GM10266 (cell line): Measurements from ENCODE around the gene CDK5RAP2.

ENCODE experiments used
- DNase-seq: peaks from one replicate; pipeline ENCODE4 v3.0.0; 2012; ENCODE audit errors: extremely low spot score
- TF ChIP-seq, protein P1 (sequence below): IDR thresholded peaks from 2 replicates; pipeline ENCODE4 v1.5.1; 2012; ENCODE audit warnings: mild to moderate bottlenecking, low read depth; ENCODE audit not compliant: control insufficient read depth, insufficient read depth; ENCODE audit errors: missing control alignments

The CDK5RAP2 gene

DNA sequence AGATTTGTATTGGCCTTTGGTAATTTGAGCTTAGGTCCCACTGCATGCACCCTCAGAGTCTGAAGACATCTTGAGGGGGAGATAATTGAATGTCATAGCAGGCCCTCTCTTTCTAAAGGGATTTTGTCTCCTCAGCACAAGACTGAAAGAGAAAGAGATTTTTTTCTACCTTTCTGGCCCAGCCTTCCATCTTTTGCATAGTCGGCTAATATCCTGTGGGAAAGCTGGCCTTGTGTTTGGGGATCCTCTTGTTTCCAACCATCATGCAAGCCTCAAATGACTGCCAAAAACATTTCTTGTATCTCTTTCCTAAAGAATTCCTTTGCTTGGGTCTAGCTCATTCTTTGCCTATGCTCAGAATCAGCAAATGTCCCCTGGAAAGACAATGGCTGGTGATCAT lies 42.0 kb upstream of the CDK5RAP2 start:
- TF ChIP-seq, protein P1, sequence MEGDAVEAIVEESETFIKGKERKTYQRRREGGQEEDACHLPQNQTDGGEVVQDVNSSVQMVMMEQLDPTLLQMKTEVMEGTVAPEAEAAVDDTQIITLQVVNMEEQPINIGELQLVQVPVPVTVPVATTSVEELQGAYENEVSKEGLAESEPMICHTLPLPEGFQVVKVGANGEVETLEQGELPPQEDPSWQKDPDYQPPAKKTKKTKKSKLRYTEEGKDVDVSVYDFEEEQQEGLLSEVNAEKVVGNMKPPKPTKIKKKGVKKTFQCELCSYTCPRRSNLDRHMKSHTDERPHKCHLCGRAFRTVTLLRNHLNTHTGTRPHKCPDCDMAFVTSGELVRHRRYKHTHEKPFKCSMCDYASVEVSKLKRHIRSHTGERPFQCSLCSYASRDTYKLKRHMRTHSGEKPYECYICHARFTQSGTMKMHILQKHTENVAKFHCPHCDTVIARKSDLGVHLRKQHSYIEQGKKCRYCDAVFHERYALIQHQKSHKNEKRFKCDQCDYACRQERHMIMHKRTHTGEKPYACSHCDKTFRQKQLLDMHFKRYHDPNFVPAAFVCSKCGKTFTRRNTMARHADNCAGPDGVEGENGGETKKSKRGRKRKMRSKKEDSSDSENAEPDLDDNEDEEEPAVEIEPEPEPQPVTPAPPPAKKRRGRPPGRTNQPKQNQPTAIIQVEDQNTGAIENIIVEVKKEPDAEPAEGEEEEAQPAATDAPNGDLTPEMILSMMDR = no peak
- no peak for DNase-seq

DNA sequence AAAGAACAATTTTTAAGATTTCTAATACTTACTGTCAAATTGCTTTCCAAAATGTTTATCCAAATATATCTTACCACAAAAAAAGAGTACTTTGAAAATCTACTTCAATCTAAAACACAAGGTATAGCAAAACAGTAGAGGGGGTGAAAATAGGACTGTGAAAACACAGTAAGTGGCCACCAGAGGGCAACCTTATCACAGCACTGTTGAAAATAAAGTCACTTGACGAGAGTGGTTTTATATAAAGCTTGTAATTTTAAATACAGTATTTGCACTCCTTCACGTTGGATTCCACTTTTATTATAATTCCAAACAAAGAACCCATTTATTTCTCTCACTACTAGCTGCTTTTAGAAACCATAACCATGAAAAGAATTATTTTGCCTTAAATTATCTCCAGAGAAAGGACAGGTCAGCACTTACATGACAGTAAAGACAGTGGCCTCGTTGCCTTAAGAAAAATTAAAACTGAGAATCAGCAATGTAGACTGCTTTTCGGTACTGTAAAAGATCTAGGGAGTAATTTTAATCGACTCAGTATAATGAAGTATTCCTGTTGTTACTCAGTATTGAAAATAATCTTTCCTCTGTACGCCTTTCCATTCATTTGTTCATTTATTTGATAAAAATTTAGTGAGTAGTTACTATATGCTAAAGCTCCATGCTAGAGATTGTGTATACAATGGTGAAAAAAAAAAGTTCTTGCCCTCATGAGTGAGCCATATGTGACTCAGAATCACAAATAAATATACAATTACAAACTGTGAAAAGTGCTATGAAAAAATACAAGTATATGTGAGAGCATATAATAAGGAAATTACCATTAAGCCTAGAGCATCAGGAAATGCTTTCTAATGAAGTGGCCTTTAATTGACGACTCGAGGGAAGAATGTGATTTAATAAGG lies 40.0 kb upstream of the CDK5RAP2 start:
- TF ChIP-seq, protein P1 = peak; percentile 75
- DNase-seq = peak; percentile 62

DNA sequence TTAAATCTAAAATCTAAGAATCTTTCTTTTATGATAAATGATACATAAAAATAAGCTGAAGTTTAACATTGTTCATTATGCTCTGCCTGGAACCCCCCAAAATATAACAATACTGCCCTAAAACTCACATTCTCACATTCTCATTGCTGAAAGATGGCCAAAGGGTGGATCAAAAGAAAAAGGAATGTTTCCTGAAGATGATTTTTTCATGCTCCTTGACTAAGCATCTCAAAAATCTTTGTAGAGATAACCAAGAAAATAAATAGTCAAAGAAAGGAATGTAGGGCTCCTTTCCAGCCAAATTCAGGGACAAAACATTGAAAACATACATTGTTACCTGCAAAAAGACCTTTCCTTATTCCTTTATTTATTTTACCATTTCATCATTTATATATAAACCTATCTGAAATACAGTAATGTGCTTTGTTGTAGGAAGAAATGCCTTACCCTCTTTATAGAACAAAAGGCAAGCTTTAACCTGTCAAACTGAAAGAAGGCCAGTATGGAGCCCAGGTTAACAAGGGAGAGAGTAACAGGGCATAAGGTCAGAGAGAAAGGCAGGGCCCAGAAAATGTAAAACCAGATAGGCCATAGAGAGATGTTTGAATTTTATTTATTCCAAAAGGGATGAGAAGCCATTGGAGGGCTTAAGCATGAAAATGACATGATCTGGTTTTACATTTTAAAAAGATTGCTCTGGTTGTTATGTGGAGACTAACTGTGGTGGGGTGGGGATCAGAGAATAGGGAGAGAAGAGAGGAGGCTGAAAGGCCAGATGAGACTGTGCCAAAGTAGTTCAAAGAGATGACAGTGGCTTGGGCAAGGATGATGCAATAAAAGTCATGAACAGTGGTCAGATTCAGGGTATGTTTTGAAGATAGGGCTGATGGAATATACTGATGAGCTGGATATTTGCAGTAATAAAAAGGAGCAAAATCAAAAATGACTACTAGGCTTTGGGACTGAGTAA lies 37.3 kb upstream of the CDK5RAP2 start:
- no peak for DNase-seq
- TF ChIP-seq, protein P1 = no peak

DNA sequence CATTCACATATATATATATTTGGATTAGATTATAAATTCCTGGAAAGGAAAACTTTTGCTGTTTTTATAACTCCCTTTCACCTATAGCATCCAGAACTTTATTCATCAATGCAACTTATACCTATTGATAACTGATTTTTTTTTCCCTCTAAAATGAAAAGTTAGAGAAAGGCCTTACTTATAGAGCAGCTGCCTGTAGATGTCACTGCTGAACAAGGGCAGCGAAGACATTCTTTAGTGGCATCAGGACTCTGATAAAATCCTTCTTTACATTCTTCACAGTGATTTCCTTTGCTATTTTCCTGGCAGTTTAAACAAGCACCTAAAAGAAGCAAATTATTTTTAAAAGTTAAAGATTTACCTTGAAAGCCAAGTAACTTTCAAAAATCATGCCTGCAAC lies 32.3 kb upstream of the CDK5RAP2 start:
- TF ChIP-seq, protein P1 = peak; percentile 24
- DNase-seq = no peak

DNA sequence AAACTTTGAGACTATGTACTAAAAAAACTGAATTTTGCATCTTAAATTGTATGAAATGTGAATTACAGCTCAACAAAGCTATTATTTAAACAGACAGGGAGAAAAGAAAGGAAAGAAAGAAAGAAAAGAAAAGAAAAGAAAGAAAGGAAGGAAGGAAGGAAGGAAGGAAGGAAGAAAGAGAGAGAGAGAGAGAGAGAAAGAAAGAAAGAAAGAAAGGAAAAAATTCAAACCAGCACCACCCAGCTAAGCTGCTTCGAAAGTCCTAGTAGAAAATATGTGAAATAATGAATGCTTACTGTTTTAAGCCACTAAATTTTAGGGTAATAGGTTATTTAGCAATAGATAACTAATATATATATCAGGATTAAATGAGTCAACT lies 31.7 kb upstream of the CDK5RAP2 start:
- DNase-seq = no peak
- TF ChIP-seq, protein P1 = no peak

DNA sequence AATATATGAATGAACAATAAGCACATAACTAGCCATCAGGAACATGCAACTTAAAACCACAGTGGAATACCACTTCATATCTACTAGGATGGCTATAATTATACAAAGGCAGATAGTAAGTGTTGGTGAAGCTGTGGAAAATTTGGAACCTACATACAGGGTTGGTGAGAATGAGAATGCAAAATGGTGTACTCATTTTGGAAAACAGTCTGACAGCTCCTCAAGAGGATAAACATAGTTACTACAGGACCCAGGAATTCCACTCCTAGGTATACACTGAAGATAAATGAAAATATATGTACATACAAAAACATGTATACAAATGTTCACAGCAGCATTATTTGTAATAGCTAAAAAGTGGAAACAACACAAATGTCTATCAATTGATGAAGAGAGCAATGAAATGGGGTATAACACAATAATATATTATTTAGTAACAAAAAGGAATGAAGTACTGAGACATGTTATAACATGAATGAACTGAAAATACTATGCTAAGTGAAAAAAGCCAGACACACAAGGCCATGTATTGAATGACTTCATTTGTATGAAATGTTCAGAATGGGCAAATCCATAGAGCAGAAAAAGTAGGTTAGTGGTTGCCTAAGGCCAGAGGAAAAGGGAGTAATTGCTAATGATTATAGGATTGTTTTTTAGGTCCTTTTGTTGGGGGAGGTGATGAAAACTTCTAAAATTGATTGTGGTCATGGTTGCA lies 31.2 kb upstream of the CDK5RAP2 start:
- no peak for DNase-seq
- TF ChIP-seq, protein P1 = no peak
